ENCODE measurements around the gene TREML4.
"Not testable (repeated sequence)": the region's sequence is repeated elsewhere in the genome, so short reads cannot be mapped to it uniquely, and the experiment has no call there.

Gene TREML4

GRCh38 chr6:41228096-41228495, at the start of gene TREML4:
Gene TREML4 (plus strand): TSS chr6:41228349. CDS start chr6:41228428, 79 bp downstream.
- in situ Hi-C loops (cut with HindIII; ENCODE audit: low sequenced_read_pairs): no loop called here

- in situ Hi-C loops (cut with HindIII; ENCODE audit: low sequenced_read_pairs): loop anchor here (5.0 kb wide), 1 partner anchor 82 kb away; no protein-coding TSS in a partner anchor
Measured at GRCh38 chr6:41179163-41179562, 49.0 kb upstream of the TREML4 start.

DNA sequence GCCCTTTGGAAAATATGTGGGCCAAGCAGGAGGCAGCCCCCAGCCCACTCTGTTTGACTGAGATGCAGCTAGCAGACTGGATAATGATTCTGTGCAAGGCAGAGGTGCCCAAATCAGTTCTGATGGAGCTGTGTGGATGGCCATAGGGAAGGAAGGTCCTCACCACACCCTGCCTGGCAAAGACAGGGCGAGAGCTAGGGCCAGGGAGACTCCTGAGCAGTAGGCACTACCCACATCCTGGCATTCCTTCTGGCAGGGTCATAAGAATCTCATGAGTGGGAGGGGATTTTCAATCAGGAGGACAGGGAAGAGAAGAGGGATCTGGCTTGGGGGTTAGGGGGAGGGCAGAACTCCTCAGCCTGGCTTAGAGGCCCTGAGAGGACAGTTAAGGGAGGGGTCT, 46.6 kb upstream of the TREML4 start:
- in situ Hi-C loops (cut with HindIII; ENCODE audit: low sequenced_read_pairs): no loop called here

DNA sequence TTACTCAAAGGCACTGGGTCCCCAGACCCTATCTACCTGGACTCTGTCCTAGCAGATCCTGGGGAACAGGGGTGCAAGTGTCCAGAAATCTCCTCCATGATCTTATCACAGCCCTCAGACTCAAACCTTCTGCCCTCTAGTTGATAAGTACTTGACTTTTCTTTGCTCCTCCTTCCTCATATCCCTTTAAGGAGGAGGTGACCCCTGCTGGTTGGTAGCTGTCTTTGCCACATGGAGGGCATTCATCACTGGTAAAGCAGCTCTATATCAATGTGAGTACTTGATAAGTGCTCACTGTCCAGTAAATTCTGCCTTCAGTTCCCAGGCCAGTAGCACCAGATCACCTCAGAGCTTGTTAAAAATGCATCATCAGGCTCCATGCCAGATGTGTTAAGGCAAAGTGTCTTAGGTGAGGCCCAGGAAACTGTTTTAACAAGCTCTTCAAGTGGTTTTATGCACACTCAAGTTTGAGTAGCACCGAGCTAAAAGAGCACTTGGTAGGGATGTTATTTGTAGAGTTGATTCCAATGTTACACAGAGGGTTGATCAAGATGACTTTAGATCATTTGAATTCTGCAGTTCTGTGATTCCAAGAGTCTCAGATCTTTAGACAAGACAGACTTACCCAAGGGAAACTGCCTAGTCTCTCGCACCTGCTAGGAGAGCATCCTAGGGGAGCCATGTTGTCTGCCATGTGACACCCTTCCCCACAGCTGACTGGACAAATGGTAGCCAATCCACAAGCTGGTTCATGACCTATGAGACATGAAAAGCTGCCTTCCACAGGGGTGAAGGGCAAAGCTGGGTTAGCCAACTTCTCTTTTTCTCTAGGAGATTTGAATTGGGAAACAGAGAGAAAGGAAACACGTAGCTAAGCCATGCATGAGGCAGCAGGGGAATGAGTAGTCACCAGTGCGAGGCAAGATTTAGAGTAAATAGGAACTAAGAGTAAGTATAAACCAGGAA, 45.8 kb upstream of the TREML4 start:
- in situ Hi-C loops (cut with HindIII; ENCODE audit: low sequenced_read_pairs): no loop called here

DNA sequence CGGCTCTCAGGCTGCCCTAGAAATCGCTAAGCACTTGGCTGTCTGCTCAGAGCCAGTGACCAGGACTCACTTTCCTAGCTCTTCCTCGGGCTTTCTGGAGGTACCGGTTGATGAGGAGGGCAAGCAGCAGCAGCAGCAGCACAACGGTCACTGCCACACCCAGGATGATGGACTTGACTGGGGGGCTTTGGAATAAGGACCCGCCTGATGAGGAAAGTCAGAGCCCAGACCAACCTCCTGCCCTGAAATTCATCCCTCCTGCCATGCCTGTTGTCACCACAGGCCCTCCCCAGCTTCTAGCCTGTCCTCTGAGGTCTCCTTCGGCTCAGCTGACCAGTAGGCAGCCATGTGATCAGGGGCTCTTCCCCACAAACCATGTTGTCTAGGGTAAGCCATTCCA, 43.4 kb upstream of the TREML4 start:
- in situ Hi-C loops (cut with HindIII; ENCODE audit: low sequenced_read_pairs): no loop called here

GRCh38 chr6:41186031-41186562, 42.1 kb upstream of the TREML4 start:
- in situ Hi-C loops (cut with HindIII; ENCODE audit: low sequenced_read_pairs): no loop called here

GRCh38 chr6:41187924-41188886, 39.9 kb upstream of the TREML4 start:
- in situ Hi-C loops (cut with HindIII; ENCODE audit: low sequenced_read_pairs): no loop called here

DNA sequence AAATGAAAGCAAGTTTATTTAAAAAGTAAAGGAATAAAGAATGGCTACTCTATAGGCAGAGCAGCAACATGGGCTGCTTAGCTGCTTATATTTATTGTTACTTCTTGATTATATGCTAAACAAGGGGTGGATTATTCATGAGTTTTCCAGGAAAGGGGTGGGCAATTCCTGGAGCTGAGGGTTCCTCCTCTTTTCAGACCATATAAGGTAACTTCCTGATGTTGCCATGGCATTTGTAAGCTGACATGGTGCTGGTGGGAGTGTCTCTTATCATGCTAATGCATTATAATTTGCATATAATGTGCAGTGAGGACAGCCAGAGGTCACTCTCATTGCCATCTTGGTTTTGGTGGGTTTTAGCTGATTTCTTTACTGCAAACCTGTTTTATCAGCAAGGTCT, 39.1 kb upstream of the TREML4 start:
- in situ Hi-C loops (cut with HindIII; ENCODE audit: low sequenced_read_pairs): not testable (repeated sequence)

- in situ Hi-C loops (cut with HindIII; ENCODE audit: low sequenced_read_pairs): no loop called here
Measured at GRCh38 chr6:41189967-41190366, 38.2 kb upstream of the TREML4 start.

DNA sequence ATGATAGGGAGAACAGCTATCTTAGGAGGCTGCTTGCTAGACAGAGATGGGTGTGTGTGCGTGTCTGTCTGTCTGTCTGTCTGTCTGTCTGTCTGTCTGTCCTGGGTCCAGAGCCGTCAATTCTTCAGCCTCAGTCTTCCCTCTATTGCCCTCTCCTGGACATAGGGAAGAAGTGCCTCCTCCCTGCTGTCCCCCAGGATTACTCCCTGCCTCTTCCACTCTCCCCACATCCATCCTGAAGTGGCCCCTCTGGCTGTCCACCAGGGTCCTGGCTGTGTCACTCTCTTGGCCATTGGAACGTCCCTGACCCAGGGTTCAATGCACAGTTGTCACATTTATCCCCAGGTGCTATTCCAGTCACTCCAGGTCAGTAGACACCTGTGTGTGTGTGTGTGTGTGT, 37.4 kb upstream of the TREML4 start:
- in situ Hi-C loops (cut with HindIII; ENCODE audit: low sequenced_read_pairs): no loop called here

DNA sequence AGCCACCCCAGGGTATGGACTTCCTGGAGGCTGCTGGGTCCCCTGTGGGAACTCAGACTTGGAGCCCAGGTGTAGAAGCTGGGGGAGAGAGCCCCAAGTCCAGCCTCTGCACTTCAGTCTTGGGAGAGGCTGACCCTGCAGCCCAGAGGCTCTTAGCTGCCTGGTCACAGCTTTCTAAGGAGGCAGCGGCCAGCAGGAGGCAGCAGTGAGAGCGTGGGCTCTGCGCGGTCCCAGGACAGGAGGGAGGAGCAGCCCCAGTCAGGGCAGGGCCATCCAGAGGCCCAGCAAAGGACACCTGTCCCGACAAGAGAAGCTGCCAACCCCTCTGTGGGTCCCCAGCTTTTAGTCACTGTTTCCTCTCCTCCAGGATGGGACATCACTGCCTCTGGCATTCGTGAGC, 36.6 kb upstream of the TREML4 start:
- in situ Hi-C loops (cut with HindIII; ENCODE audit: low sequenced_read_pairs): no loop called here

DNA sequence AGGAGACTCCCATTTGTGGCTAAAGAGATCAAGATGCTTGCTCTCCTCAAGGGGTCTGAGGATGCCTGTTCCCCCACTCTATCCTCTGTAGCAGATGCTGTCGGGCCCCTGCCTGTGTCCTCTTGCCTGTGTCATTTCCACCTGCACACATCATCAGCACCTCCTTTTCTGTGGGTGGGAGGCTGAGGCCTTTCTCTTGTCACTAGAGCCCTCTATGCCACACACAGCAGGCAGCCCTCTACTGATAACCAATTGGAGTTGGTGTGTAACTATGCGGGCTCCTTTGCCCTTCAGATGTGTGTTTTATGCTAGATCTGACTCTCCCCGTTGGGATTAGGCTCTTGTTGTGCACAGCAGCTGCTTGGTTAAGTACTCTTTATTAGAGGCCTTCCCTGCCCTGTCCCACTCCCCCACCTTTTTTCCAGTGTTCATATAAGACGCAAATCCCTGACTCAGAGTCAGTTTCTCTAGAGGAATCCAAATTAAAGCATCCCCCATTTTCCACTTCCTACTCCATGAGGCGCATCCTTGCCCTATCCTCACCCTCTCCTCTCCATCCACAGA, 34.9 kb upstream of the TREML4 start:
- in situ Hi-C loops (cut with HindIII; ENCODE audit: low sequenced_read_pairs): no loop called here

GRCh38 chr6:41193884-41194283, 34.3 kb upstream of the TREML4 start:
- in situ Hi-C loops (cut with HindIII; ENCODE audit: low sequenced_read_pairs): no loop called here

DNA sequence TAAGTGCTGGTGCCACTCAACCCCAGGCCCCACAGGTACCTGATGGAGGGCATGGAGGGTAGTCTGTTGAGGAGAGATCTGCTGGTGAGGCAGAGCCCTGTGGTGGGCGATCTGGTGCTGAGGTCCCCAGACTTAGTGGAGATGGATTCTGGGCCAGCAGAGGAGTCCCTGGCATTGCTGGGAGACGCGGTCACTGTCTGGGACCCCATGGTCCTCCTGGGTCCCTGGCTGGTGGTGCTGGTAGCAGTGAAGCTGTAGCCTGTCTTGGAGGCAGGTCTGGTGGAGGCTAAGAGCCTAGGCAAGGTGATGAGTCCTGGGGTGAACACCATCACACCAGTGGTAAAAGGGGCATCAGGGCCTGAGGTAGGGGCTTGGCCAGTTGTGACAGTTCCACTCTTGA, 33.8 kb upstream of the TREML4 start:
- in situ Hi-C loops (cut with HindIII; ENCODE audit: low sequenced_read_pairs): no loop called here

GRCh38 chr6:41197234-41197633, 30.9 kb upstream of the TREML4 start:
- in situ Hi-C loops (cut with HindIII; ENCODE audit: low sequenced_read_pairs): no loop called here

DNA sequence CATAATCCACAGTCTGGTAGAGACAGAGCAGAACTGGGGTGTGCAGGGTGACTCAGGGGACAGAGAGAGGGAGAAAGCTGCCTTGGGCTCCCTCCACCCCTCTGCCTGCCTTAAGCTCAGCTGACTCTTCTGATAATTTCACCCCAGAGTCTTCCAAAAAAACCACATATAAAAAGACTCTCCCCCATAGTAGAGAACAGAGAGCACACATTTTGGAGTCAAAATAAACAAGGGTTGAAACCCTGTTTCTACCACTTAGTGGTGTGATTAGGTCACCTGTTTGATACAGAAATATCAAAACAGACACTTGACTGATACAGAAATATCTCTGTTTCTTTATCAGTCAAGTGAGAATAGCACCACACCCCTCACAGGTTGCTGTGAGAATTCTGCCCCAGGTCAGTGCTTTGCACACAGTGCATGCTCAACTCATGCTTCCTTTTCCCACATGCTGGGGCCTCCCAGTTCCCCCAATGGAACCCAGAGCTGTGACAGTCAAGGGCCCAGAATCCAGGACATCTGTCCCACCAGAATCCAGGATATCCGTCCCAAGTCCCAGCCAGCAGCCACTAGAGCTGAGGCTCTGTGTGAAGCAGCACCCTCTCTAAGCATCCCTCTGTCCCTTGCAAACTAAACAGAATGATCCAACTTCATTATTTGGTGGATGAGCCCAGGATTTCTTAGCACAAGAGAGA, 28.4 kb upstream of the TREML4 start:
- in situ Hi-C loops (cut with HindIII; ENCODE audit: low sequenced_read_pairs): no loop called here

DNA sequence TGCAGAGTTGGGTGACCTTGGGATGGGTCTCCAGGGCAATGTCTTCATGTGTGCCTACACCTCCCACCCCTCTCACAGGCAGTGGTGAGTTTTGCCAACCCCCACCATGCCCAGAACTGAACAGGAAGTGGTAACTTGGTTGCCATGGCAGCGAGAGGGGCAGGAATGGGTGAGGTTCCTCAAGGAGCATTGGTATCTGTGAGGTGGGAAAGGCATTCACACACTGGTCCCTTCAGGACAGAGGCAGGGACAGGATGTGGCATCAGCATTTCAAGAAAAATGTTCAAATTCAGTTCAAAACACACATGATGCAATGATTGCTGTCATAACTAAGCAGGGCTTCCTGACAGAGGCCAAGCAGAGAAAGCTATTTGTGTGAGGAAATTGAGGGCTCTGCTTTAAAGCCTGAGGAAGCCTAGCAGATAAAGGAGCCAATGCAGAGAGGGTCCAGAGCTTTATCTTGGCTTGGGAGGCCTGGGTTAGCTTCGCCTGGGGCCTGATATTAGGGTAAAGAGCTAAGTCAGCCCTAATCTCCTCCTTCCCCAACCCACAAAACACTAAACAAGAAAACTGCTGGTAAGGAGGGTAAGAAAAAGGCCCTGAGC, 27.8 kb upstream of the TREML4 start:
- in situ Hi-C loops (cut with HindIII; ENCODE audit: low sequenced_read_pairs): no loop called here

DNA sequence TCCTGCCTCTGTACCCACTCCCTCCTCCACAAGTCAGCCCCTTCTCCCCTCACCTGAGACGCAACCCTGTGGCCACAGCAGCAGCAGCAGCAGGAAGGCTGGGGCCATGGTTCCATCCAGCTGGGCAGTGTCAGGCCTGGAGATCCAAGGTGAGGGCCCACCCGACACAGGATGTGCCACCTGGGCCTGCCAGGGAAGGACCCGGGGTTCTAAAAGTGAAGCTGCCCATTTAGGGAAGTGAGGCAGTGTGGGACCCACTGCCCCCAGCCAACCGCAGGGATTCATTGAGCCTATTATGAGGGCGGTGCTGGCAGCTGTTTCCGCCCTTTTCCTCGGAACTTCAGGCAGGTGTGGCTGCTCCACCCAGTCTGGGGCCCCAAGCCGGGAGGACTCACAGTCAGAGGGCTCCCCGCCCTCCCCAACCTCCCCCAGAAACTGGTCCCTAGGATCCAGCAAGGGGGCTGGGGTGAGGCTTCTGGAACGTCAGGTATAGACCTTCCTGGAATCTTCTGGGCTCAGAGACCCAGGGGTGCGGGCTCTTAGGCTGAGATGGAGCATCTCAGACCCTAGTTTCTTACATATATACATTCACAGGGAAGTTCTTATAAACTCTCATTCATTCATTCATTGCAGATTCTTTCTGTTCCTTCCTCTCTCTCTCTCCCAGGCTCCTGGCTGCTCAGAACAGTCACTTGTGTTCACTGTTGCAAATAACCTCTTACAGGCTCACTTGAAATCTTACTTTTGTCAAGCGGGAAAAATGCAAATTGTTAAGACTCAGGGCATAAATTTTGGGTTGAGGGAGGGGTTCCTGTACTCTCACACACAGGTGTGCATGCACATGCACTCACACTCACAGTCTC, 27.0 kb upstream of the TREML4 start, which contains the start of gene TREML2:
Gene TREML2, minus strand, starts transcription at position 249 of the 863 bp plus-strand sequence. Its CDS starts 141 bp downstream, at position 108.
- in situ Hi-C loops (cut with HindIII; ENCODE audit: low sequenced_read_pairs): no loop called here

GRCh38 chr6:41201764-41202173, 26.4 kb upstream of the TREML4 start:
- in situ Hi-C loops (cut with HindIII; ENCODE audit: low sequenced_read_pairs): no loop called here
